Neuron (in vitro differentiated cells): Measurements from ENCODE around the gene TOGARAM1.

Experiments used
- H2AFZ ChIP-seq: one replicate; pipeline ENCODE4 v1.6.1; 2013; ENCODE audit warnings: low read depth, mild to moderate bottlenecking, inconsistent platforms, low read length, moderate library complexity
- H3K27me3 ChIP-seq: one replicate; pipeline ENCODE4 v1.6.1; 2013; ENCODE audit warnings: low read length; ENCODE audit not compliant: insufficient read depth
- H3K36me3 ChIP-seq: one replicate; pipeline ENCODE4 v1.6.1; 2013; ENCODE audit warnings: low read length; ENCODE audit not compliant: insufficient read depth
- H3K4me1 ChIP-seq: one replicate; pipeline ENCODE4 v1.6.1; 2013; ENCODE audit warnings: low read length; ENCODE audit not compliant: insufficient read depth
- H3K4me3 ChIP-seq: 2 replicates; pipeline ENCODE4 v1.5.1; 2013; ENCODE audit warnings: mild to moderate bottlenecking, low read length, moderate library complexity
- H3K9me3 ChIP-seq: one replicate; pipeline ENCODE4 v1.6.1; 2013; ENCODE audit warnings: low read length

TOGARAM1 gene

DNA sequence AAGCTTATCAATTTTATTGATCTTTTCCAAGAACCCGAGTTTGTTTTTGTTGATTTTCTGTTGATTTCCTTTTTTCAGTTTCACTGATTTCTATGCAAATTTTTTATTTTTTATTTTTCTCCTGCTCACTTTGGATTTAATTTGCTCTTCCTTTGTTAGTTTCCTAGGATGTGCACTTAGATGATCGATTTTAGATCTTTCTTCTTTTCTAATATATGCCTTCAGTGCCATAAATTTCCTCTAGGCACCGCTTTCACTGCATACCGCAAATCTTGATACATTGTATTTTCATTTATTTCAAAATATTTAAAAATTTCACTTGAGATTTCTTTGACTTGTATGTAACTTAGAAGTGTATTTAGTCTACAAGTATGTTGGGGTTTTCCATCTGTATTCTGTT is 9.5 kb downstream of the TOGARAM1 start:
- Histone ChIP-seq H3K9me3 (peaks cover 8% of the 10 kb centered on the region), H3K4me3 (no peak overlapping the region), H3K4me1 (peaks cover 7% of the 10 kb centered on the region), H3K36me3 (peaks cover 7% of the 10 kb centered on the region), H3K27me3 (no peaks in the 10 kb centered on the region), H2AFZ (no peak overlapping the region)

DNA sequence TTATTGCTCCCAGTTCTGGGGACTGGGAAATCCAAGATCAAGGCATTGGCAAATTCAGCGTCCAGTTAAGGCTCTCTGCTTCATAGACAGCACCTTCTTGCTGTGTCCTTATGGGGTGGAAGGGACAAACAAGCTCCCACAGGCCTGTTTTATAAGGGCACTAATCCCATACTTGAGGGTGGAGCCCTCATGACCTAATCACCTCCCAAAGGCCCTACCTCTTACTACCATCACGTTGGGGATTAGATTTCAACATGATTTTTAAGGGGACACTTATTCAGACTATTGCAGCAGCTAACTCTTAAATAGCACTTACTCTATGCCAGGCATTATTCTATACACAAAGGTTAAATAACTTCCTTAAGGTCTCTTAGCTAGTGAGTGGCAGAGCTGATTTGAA is 17.3 kb downstream of the TOGARAM1 start:
- Histone ChIP-seq H2AFZ (no peak overlapping the region), H3K4me3 (no peak overlapping the region), H3K36me3 (no peaks in the 10 kb centered on the region), H3K27me3 (no peaks in the 10 kb centered on the region), H3K9me3 (no peaks in the 10 kb centered on the region), H3K4me1 (no peaks in the 10 kb centered on the region)

DNA sequence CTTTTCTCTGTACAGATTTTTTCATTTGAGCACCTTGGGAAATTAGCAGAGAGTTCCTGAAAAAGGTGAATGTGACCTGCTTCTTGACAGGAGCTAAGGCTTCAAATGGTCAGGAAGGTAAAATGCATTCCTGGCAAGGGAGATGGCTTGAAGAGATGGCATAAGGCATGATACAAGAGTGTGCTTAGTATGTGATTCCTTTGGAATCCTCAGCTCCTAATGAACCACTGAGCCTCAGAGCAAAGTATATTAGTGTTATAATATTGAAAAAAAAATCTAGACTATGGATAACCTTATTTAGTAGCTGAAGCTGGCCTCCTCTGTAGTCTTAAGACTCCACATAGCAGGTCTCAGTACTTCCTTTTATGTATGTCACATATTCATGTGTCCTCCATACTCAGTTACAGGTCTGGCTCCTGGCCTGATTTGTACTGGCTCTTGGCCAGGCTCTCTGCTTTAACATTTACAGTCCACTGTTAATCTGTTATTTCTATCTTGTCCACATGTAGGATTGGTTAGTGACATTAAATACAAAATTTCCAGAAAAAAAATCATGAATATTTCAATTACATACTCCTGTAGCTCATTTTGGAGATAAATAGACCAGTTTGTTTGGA is 17.9 kb downstream of the TOGARAM1 start:
- no peaks in the 10 kb centered on the region for H3K9me3 ChIP-seq
- no peak overlapping the region for H3K4me3 ChIP-seq
- H2AFZ ChIP-seq = no peak overlapping the region
- no peaks in the 10 kb centered on the region for H3K27me3 ChIP-seq
- no peaks in the 10 kb centered on the region for H3K36me3 ChIP-seq
- no peaks in the 10 kb centered on the region for H3K4me1 ChIP-seq

DNA sequence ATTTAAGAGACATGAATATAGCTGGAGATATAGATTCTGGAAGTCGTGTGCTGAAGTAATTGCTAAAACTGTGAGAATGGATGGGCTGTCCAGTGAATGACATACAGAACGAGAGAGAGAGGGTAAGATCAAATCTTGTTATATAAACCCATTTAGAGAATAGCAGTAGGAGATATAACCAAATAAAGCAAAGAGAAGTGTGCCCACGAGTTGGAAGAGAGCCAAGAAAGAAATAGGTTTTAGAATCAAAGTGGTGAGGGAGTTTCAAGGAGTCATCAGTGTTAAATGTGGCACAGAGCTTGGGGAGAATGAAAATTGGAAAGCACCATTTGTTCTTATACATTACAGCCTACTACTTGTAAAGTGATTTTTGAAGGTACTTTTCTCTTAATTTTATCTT is 19.2 kb downstream of the TOGARAM1 start:
- Histone ChIP-seq H3K27me3 (no peaks in the 10 kb centered on the region), H3K4me3 (no peak overlapping the region), H3K36me3 (no peaks in the 10 kb centered on the region), H3K4me1 (no peaks in the 10 kb centered on the region), H3K9me3 (no peaks in the 10 kb centered on the region), H2AFZ (no peak overlapping the region)

DNA sequence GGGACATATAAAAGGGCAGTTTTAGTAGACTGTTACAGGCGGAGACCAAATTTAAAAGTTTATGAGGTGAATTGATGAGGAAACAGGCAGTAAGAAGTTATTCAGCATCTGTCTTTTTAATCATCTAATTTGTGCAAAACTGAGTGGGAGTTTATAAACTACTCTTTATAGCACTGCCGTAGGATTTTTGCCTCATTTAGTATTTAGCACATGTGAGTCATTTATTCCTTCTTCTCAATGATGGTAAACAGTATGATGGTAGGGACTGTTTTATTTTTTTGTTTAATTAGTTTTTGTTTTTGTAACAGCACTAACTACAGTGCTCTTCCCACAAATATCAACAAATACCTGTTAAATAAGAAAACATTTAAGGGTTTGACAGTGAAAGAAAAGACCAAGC is 20.6 kb downstream of the TOGARAM1 start:
- H3K4me1 ChIP-seq = no peaks in the 10 kb centered on the region
- no peaks in the 10 kb centered on the region for H3K27me3 ChIP-seq
- no peaks in the 10 kb centered on the region for H3K9me3 ChIP-seq
- no peak overlapping the region for H3K4me3 ChIP-seq
- no peak overlapping the region for H2AFZ ChIP-seq
- no peaks in the 10 kb centered on the region for H3K36me3 ChIP-seq

DNA sequence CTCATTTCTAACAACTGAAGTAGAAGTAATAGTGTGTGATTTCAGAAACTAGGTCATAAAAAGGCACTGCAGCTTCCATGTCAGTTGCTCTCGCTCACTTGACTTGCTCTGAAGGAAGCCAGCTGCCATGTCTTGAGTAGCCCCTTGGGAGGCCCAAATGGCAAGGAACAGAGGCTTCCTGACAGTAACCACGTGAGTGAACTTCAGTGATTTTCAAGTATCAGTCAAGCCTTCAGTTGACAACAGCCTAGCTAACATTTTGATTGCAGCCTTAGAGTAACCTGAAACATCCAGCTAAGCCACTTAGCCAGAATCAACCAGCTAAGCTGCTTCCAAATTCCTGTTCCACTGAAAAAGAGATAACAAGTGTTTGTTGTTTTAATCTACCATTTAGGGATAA is 26.7 kb downstream of the TOGARAM1 start:
- Histone ChIP-seq H2AFZ (no peak overlapping the region), H3K27me3 (no peaks in the 10 kb centered on the region), H3K36me3 (no peaks in the 10 kb centered on the region), H3K9me3 (no peaks in the 10 kb centered on the region), H3K4me1 (no peaks in the 10 kb centered on the region), H3K4me3 (no peak overlapping the region)

DNA sequence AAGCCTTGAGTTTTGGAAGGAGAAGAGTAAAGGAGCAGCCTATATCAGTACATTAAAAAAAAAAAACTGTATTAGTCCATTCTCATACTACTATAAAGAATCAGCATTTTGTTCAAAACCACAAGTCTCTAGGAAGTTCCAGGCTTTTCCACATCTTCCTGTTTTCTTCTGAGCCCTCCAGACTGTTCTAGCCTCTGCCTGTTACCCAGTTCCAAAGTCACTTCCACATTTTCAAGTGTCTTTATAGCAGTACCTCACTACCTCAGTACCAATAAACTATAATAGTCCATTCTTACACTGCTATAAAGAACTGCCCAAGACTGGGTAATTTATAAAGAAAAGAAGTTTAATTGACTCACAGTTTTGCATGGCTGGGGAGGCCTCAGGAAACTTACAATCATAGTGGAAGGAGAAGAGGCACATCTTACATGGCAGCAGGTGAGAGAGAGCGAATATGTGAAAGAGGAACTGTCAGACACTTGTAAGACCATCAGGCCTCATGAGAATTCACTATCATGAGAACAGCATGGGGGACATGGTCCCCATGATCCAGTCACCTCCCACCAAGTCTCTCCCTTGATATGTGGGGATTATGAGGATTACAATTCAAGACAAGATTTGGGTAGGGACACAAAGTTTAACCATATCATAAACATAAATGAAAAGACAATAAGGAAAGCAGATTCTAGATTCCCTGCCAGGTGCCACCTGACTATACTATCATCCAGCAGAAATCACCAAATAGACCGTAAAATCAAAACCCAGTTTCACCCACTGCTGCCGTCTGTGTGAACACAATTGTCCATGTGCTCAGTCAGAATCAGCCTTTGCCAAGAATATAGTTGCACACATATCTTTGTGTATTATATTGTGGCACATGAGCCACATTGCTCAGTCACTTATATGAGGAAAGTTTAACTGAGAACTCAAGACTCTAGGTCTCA is 27.8 kb downstream of the TOGARAM1 start:
- H3K27me3 ChIP-seq = no peaks in the 10 kb centered on the region
- H3K9me3 ChIP-seq = no peaks in the 10 kb centered on the region
- H3K4me1 ChIP-seq = no peaks in the 10 kb centered on the region
- no peak overlapping the region for H2AFZ ChIP-seq
- no peak overlapping the region for H3K4me3 ChIP-seq
- no peaks in the 10 kb centered on the region for H3K36me3 ChIP-seq

DNA sequence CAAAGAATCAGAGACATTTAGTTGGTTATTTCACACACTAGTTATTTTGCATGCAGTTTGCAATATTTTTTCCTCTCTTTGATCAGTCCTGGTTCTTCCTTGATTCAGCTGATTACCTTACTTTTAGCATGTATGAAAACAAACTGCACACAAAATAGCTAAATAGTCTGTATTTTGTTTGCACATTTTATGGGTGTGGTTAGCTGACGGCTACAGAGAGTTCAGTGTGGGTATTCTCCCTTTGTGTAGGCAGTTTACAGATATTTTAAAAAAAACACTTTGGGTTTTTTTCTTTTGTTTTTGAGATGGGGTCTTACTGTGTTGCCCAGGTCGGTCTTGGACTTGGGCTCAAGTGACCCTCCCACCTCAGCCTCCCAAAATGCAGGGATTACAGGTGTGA is 28.5 kb downstream of the TOGARAM1 start:
- Histone ChIP-seq H3K27me3 (no peaks in the 10 kb centered on the region), H2AFZ (no peak overlapping the region), H3K9me3 (no peaks in the 10 kb centered on the region), H3K36me3 (no peaks in the 10 kb centered on the region), H3K4me3 (no peak overlapping the region), H3K4me1 (peaks cover 5% of the 10 kb centered on the region)

DNA sequence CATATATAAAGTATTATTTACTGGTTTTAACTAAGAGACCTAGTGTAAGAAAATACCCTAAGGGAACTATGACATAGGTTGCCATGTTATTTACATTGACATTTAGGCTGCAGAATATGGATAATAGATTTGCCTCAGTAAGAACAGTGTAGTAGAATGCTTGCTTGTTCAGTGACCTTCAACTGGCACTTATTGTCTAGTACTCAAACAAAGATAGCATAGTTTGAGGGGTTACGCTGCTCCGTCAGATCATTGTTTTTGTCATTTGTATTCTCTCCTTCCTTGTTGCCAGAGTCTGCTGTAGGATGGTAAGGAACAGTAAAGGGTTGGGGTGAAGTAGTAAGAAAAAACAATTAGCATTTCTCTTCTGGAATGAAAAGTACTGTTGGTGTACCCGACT is 33.2 kb downstream of the TOGARAM1 start:
- H3K36me3 ChIP-seq = peaks cover 10% of the 10 kb centered on the region
- H3K9me3 ChIP-seq = no peaks in the 10 kb centered on the region
- H3K27me3 ChIP-seq = no peaks in the 10 kb centered on the region
- H3K4me3 ChIP-seq = no peak overlapping the region
- peaks cover 5% of the 10 kb centered on the region for H3K4me1 ChIP-seq
- H2AFZ ChIP-seq = no peak overlapping the region

DNA sequence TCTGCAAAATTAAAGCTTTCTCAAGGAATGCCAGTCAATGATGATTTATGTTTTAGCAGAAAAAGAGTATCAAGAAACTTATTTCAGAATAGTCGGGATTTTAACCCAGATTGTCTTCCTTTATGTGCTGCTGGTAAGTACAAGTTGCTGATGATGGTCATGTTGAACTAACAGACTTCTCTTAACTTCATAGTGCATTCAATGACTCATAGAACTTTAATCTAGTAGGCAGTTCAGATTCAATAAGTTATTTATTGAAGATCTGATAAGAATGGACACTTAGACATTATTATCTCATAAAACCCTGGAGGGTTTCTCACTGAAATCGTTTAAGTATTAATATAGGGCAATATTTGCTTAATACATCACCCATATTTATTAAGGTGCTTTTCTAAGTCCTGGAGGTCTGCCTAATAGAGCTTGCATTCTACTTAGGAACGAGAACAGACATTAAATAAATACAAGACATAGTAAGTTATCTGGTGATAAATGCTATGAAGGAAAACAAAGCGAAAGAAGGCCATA is 33.8 kb downstream of the TOGARAM1 start:
- Histone ChIP-seq H3K4me3 (no peak overlapping the region), H3K9me3 (no peaks in the 10 kb centered on the region), H3K36me3 (peaks cover 14% of the 10 kb centered on the region), H3K27me3 (no peaks in the 10 kb centered on the region), H2AFZ (no peak overlapping the region), H3K4me1 (peaks cover 5% of the 10 kb centered on the region)

DNA sequence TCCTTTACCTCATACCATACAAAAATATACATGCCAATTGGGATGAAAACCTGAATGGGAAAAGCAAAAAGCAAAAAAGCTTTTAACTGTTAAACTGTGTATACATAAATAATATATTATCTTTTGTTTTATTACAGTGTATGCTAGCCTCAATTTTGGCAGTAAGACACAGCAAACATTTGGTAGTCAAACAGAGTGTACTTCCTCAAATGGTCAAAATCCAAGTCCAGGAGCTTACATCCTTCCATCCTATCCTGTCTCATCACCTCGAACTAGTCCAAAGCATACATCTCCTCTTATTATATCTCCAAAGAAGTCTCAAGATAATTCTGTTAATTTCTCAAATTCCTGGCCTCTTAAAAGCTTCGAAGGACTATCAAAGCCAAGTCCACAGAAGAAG is 41.9 kb downstream of the TOGARAM1 start:
- H3K9me3 ChIP-seq = no peaks in the 10 kb centered on the region
- no peak overlapping the region for H3K4me3 ChIP-seq
- H2AFZ ChIP-seq = no peak overlapping the region
- H3K36me3 ChIP-seq = peaks cover 32% of the 10 kb centered on the region
- H3K4me1 ChIP-seq = no peaks in the 10 kb centered on the region
- no peaks in the 10 kb centered on the region for H3K27me3 ChIP-seq

DNA sequence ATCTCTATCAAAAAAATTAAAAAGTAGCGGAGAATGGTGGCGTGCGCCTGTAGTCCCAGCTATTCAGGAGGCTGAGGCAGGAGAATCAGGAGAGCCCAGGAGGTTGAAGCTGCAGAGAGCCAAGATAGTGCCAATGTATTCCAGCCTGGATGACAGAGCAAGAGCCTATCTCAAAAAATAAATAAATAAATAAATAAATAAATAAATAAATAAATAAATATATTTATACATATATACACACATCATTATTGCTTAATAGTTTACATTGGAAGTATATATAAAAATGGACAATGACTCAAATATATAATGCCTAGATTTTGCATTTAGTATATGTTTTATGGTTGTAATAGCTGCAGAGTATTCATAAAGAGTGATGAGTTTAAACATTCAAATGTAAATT is 53.1 kb downstream of the TOGARAM1 start:
- Histone ChIP-seq H3K36me3 (peaks cover 19% of the 10 kb centered on the region), H3K4me1 (no peaks in the 10 kb centered on the region)

DNA sequence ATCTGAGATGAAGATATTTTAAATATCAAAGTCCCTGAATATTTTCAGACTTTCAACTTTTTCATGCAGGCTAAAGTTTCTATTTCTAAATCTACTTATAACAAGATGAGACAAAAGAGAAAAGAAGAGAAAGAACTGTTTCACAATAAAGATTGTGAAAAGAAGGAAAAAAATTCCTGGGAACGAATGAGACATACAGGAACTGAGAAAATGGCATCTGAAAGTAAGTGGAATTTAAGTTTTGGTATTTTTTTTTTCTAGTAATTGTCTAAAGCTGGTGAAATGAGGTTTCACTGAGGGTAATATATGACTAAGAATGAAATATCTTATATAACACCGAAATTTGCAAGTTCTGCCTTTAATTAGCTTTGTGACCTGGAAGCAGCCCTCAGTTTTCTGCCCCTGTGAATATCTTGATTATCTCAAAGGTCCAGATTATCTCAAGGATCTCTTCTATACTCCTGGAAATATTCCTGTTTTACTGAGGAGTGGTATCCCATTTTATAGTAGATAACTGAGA is 66.2 kb downstream of the TOGARAM1 start:
- Histone ChIP-seq H2AFZ (no peak overlapping the region), H3K4me3 (no peak overlapping the region), H3K27me3 (no peaks in the 10 kb centered on the region), H3K9me3 (no peaks in the 10 kb centered on the region), H3K36me3 (peaks cover 31% of the 10 kb centered on the region), H3K4me1 (no peaks in the 10 kb centered on the region)

More for the DNA sequence above, 53.1 kb downstream of the TOGARAM1 start:
- no peak overlapping the region for H2AFZ ChIP-seq
- H3K4me3 ChIP-seq = no peak overlapping the region
- H3K27me3 ChIP-seq = no peaks in the 10 kb centered on the region
- no peaks in the 10 kb centered on the region for H3K9me3 ChIP-seq
